ENCODE measurements around the gene HOXD10.

The HOXD10 gene

DNA sequence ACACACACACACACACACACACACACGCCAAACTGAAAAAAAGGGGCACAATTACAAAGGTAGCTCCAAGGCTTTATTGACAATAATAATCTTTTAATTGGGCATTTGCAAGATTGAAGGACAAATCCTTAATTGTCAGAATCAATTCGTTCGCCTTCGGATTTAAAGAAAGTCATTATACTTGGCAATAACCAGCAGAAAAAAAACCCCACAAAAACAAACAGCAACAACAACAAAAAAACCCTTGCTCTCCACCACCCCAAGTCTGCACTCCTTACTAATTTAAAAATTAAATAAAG, 11.1 kb downstream of the HOXD10 start:
- H3K4me3 ChIP-seq (ENCODE audit: low read depth, low read length): no peak overlapping the region; the same call in 1 of the 2 replicates
- ChIA-PET CTCF (interaction anchor here (0.6 to 30.2 kb wide), 32 partner anchors 12 to 1035 kb away, joined by 3 to 1421 read pairs (median 6); partner anchors contain the start of gene HOXD10), POLR2A (interaction anchor here (0.7 kb wide), 1 partner anchor 510 kb away, joined by 3 read pairs; no protein-coding TSS in a partner anchor)
- TF ChIP-seq, protein P1, sequence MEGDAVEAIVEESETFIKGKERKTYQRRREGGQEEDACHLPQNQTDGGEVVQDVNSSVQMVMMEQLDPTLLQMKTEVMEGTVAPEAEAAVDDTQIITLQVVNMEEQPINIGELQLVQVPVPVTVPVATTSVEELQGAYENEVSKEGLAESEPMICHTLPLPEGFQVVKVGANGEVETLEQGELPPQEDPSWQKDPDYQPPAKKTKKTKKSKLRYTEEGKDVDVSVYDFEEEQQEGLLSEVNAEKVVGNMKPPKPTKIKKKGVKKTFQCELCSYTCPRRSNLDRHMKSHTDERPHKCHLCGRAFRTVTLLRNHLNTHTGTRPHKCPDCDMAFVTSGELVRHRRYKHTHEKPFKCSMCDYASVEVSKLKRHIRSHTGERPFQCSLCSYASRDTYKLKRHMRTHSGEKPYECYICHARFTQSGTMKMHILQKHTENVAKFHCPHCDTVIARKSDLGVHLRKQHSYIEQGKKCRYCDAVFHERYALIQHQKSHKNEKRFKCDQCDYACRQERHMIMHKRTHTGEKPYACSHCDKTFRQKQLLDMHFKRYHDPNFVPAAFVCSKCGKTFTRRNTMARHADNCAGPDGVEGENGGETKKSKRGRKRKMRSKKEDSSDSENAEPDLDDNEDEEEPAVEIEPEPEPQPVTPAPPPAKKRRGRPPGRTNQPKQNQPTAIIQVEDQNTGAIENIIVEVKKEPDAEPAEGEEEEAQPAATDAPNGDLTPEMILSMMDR (IDR thresholded peaks at IDR 0.05; ENCODE audit: insufficient read depth, low read length, missing control alignments): no peak
- no peak for DNase-seq (ENCODE audit: low read depth, low spot score)

DNA sequence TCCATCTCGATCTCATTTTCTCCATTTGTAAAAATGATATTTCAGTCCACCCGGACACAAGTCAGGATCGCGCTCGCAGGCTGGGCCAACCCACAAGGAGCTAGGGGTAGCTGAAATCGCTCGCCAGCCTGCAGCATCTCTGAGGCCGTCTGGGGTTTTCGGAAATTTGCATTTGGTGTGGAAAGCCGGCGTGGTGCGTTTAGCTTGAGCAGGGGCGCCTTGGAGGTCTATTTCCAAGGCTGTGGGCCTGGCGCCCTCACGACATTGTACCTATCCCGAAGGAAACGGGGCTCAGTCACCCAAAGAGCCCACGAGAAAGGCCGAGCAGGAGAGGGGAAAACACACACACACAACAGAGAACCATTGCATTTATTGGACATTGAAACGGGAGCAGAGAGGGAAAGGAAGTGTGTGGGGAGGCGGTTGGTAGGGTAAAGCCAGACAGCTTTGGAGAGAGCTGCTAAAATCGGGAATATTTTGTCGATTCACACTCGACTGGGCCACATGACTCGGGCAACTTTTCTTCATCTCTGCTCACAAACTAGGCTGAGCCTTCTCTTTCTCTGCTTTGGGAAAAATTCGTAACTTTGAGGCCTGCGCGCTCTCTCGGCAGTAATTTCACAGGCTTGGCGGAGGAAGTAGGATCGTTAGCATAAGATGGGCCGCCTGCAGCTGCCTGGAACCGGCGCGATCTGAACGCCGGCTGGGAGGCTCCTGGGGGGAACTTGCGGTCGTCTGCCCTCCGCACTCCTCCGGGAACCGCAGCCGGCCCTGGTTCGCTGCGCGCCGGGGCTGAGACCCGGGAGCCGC, 11.8 kb downstream of the HOXD10 start:
- H3K4me3 ChIP-seq (ENCODE audit: low read depth, low read length): peak overlapping the region; percentile 62
- POLR2A ChIA-PET: interaction anchor here (0.5 to 1.0 kb wide), 2 partner anchors 510 to 554 kb away, joined by 3 to 4 read pairs; no protein-coding TSS in a partner anchor
- DNase-seq (ENCODE audit: low read depth, low spot score): no peak
- TF ChIP-seq, protein P1 (IDR thresholded peaks at IDR 0.05; ENCODE audit: insufficient read depth, low read length, missing control alignments): no peak
- CTCF ChIA-PET: interaction anchor here (1.0 to 30.2 kb wide), 22 partner anchors 11 to 1034 kb away, joined by 3 to 1421 read pairs (median 12); partner anchors contain the start of gene HOXD10

DNA sequence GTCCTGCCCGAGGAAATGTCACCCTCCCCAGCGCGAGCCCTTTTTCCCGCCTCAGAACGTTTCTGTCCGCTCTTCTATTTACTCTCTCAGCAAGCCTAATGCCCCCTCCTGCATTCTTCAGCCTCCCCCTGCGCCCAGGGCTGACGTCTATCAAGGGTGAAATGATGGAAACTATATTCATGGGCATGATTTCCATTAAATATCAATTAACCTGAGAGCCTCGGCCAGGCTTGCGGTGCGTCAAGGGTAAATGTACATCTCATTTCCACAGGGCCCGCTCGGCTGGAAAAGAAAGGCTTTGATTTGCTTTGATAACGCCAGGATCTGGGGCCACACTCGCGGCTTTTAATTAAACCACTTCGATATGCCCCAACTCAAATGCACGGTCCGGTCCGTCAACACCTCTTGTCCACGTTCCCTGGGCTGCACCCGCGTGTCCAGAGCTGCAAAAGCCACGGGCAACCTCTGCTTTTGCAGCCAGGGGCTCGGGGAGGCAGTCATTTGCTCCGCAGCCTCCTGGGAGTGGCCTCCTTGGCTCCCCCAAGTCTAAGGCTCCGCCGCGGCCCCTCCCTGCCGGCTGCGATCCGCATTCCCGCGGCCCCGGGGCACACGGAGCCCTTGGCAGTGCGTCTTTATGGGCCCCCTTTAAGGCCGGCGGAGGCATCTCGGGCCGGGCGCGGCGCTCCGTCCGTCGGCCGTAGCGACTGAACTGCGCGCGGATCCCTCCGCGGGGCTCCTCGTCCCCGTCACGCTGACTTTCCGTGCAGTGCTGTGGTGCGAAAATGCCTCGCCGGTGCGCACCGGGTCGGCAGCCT, 12.6 kb downstream of the HOXD10 start, which contains the start of gene HOXD8:
HOXD8 (plus strand) TSS at position 724 of the 815 bp plus-strand sequence. CDS start 662 bp downstream, outside the sequence.
- ChIA-PET POLR2A (interaction anchor here (0.5 to 1.0 kb wide), 2 partner anchors 505 to 553 kb away, joined by 3 to 5 read pairs; no protein-coding TSS in a partner anchor), CTCF (interaction anchor here (3.0 to 30.2 kb wide), 8 partner anchors 10 to 1019 kb away, joined by 14 to 1421 read pairs (median 100); partner anchors contain the start of gene HOXD10)
- TF ChIP-seq, protein P1 (IDR thresholded peaks at IDR 0.05; ENCODE audit: insufficient read depth, low read length, missing control alignments): no peak
- peak; percentile 49 for DNase-seq (ENCODE audit: low read depth, low spot score)
- H3K4me3 ChIP-seq (ENCODE audit: low read depth, low read length): peak within 1 kb of the TSS; percentile 62

DNA sequence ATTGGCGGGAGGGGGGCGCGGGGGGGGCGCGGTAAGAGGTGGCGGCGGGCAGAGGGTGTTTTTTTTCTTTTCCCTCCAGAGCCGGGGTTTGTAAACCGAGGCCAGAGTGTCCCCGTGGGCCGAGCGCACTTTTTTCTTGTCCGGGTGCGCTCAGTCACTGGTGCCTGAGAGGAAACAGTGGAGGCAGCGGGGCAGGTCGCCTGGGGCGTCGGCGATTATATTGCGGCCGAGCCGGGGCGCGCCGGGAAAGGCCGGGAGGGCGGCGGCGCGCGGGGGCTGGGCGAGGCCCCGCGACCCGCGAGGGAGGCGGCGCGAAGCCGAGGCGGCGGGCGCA, 13.2 kb downstream of the HOXD10 start:
- TF ChIP-seq, protein P1 (IDR thresholded peaks at IDR 0.05; ENCODE audit: insufficient read depth, low read length, missing control alignments): no peak
- peak overlapping the region; percentile 62 for H3K4me3 ChIP-seq (ENCODE audit: low read depth, low read length)
- POLR2A ChIA-PET: interaction anchor here (0.5 to 1.4 kb wide), 3 partner anchors 504 to 552 kb away, joined by 3 to 5 read pairs (median 5); no protein-coding TSS in a partner anchor
- CTCF ChIA-PET: interaction anchor here (1.2 to 30.2 kb wide), 8 partner anchors 10 to 1019 kb away, joined by 3 to 1421 read pairs (median 100); no protein-coding TSS in a partner anchor
- DNase-seq (ENCODE audit: low read depth, low spot score): no peak

DNA sequence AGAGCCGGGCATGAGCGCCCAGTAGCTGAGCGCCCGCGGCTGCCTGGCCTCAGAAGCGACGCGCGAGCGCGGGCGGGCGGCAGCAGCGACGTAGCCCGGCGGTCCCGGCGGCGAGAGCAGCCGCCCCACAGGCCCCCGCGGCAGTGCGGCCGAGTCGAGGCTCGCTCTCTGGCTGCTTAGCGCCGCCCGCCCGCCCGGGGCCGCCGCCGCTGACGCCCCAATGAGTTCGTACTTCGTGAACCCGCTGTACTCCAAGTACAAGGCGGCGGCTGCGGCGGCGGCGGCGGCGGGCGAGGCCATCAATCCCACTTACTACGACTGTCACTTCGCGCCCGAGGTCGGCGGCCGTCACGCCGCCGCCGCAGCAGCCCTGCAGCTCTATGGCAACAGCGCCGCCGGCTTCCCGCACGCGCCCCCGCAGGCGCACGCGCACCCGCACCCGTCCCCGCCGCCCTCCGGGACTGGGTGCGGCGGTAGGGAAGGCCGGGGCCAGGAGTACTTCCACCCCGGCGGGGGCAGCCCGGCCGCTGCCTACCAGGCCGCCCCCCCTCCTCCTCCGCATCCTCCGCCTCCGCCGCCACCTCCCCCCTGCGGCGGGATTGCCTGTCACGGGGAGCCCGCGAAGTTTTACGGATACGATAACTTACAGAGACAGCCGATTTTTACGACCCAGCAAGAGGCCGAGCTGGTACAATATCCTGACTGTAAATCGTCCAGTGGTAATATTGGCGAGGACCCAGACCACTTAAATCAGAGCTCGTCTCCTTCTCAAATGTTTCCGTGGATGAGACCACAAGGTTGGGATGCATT, 13.8 kb downstream of the HOXD10 start:
- ChIA-PET POLR2A (interaction anchor here (0.5 to 1.4 kb wide), 5 partner anchors 9 to 507 kb away, joined by 3 to 7 read pairs (median 5); no protein-coding TSS in a partner anchor), CTCF (interaction anchor here (0.6 to 30.2 kb wide), 12 partner anchors 9 to 1031 kb away, joined by 3 to 1421 read pairs (median 6); no protein-coding TSS in a partner anchor)
- DNase-seq (ENCODE audit: low read depth, low spot score): no peak
- TF ChIP-seq, protein P1 (IDR thresholded peaks at IDR 0.05; ENCODE audit: insufficient read depth, low read length, missing control alignments): no peak
- peak overlapping the region; percentile 62 for H3K4me3 ChIP-seq (ENCODE audit: low read depth, low read length)
